Activated T-cell treated with anti-CD3 and anti-CD28 coated beads, Interleukin-2, amount 50 U/mL, for 1 hour (primary cell): Measurements from ENCODE around the gene BFAR.
"Not testable (repeated sequence)": the region's sequence is repeated elsewhere in the genome, so short reads cannot be mapped to it uniquely, and the experiment has no call there.

Experiments used
- DNase-seq: peaks from one replicate; pipeline ENCODE4 v3.0.0-alpha.2; 2020

BFAR gene

GRCh38 chr16:14636179-14636950, 3.6 kb downstream of the BFAR start:
- DNase-seq: not testable (repeated sequence)

- DNase-seq: not testable (repeated sequence)
Observed at GRCh38 chr16:14636951-14637240, 4.1 kb downstream of the BFAR start.

DNA sequence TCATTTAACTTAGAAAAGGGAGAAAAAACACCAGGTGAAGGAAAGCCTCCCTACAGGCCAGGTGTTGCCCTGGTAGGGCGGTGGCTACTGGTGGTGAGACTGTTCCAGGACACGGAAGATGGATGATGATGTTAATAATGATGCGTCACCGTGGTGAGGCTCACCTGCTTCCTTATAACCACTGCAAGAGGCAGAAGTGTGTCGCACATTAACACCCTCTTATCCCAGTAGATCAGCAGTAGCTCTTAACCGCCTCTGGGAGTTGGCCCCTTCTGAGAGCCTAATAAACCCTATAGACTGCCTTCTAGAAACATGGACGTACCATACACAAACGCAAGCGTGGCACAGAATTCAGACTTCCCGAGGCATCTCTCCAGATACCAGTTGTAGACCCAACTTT, 7.8 kb downstream of the BFAR start:
- DNase-seq: no peak

- DNase-seq: no peak
Observed at GRCh38 chr16:14641206-14641605, 8.5 kb downstream of the BFAR start.

- no peak for DNase-seq
Observed at GRCh38 chr16:14641926-14642325, 9.2 kb downstream of the BFAR start.

GRCh38 chr16:14649816-14650215, 17.1 kb downstream of the BFAR start:
- no peak for DNase-seq

DNA sequence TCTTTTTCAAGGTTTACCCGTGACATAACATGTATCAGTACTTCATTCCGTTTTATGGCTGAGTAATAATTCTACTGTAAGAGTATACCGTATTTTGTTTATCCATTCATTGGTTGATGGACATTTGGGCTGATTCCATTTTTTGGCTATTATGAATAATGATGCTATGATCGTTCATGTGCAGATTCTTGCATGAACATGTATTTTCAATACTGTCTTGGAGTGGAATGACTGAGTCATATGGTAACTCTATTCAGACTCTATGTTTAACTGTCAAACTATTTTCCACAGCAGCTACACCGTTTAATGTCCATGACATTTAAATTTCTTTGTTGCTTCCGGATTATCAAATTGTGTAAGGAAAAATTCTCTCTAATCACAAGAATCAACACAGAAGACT, 17.9 kb downstream of the BFAR start:
- DNase-seq: no peak

DNA sequence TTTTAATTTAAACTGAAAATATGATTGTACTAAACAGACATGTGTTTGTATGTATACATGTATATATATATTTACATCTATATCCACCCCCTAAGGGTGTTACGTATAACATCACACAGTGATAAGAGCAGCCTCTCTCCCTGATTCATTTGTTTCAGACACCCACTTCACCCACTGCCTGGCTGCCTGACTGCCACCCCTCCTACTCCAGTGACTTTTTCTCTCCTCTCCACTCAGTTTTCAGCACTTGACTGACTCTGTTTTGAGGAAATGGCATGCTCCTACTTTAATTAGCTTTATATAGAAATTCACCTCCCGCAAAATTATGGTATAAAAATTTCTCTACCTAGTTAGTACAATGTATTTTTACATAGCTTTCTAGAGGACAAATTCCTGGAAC, 20.0 kb downstream of the BFAR start:
- no peak for DNase-seq

DNA sequence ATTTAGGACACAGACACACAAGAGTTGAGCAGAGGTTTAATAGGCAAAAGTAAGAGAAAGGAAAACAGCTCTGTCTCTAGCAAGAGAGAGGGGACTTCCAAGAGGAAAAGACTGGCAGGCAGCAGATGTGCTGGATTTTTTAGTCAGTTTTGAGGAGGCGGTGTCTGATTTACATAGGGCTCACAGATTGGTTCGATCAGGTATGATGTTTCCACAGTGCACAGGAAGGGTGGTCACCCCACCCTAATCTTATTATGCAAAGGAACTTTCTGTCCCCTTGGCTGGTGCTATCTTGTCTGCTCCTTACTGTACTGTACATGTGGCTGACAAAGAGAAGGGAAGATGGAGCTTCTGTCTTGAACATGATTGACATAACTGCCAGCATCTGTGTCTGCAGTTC, 25.3 kb downstream of the BFAR start:
- DNase-seq: no peak

DNA sequence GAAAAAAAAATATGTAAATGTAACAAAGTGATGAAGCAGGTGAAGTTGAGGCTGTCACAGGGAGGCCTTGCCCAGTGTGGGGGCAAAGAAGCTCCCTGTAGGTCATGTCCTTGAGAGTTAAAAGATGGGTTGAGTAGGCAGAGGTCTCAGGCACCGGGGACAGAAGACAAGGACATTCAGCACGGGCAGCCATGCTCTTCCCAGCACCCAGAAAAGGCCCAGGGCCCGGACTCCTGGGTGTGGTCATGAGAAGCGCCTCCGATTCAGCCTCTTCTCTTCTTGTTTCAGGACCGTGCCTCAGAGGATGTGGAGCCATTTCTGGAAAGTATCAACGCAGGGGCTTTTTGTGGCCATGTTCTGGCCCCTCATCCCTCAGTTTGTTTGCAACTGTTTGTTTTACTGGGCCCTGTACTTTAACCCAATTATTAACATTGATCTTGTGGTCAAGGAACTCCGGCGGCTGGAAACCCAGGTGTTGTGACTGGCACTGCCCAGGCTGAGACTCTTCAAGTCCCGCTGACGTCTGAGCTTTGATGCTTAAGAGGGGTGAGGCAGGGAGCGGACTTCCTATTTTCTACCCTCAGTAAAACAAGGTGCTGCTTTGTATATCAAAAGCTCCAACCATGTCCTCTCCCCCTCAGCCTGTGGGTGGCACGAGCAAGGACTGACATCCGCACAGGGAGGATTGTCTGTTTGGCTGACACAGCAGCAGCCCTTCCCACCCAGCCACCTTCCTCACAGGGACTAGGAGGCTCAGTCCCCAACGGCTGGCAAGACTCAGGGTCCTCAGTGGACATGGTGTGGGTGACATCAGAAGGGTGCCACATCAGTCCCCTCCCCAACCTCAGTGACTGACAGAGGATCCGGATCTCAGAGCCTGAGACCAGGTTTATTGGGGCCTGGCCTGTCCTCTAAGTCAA, 34.9 kb downstream of the BFAR start:
- no peak for DNase-seq

DNA sequence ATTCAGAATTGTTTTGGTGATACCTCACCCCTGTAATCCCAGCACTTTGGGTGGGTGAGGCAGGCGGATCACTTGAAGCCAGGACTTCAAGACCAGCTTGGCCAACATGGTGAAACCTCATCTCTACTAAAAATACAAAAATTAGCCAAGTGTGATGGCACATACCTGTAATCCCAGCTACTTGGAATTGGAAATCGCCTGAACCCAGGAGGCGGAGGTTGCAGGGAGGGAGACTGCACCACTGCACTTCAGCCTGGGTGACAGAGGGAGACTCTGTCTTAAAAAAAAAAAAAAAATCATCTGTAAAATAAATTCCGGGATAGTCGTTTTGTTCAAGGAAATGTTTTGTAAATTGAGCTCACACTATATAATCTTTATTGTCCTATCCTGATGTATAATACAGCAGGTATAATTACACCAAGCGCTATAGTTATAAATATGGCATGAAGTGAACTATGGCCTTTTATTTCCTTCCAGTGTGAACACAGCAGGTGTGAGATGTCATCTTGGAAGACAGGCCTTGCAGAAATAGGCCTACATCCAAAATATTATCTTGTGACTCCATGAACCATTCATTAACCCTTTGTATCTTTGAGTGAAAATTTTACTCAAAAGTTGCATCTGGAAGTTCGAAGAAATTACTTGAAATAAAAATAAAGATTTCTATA, 35.9 kb downstream of the BFAR start:
- no peak for DNase-seq

DNA sequence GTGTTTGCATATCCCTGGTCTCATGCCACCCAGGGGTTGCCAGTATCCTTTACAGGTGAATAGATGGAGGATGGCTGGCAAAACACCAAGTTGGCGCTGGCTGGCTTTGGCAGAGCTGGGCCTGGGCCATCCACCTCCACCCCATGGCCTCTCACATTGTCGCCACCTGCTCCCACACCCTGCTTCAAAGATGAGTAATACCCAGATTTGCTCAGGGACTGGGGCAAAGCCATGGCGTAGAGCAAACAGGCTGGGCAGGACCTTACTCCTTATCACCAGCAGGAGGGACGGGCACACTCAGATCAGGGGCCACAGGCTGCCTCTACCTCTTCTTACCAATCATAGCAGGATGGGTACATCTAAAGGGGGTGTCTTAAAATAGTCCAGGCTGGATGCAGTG, 37.0 kb downstream of the BFAR start:
- DNase-seq: no peak

GRCh38 chr16:14672403-14672971, 39.7 kb downstream of the BFAR start:
- no peak for DNase-seq

DNA sequence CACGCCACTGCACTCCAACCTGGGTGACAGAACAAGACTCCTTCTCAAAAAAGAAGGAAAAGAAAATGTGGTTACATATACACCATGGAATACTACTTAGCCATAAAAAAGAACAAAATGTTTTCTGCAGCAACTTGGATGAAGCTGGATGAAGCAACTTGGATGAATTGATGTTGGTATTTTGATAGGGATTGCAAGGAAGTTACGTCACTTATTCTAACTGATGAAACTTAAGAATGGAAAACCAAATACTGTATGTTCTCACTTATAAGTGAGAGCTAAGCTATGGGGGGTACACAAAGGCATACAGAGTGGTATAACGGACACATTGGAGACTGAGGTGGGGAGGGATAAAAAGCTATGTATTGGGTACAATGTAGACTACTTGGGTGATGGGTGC, 43.9 kb downstream of the BFAR start:
- no peak for DNase-seq

DNA sequence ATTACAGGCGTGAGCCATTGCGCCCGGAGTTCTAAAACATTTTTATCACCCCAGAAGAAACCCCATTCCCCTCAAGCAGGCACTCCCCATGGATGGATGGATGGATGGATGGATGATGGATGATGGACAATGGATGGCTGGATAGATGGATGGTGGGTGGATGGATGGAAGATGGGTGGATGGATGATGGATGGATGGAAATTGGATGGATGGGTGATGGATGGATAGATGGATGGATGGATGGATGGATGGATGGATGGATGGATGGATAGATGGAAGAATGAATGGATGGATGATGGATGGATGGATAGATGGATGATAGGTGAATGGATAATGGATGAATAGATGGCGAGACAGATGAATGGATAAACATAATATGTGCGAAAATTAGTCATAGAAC, 44.9 kb downstream of the BFAR start:
- no peak for DNase-seq

- DNase-seq: no peak
Observed at GRCh38 chr16:14678748-14679497, 46.2 kb downstream of the BFAR start.

DNA sequence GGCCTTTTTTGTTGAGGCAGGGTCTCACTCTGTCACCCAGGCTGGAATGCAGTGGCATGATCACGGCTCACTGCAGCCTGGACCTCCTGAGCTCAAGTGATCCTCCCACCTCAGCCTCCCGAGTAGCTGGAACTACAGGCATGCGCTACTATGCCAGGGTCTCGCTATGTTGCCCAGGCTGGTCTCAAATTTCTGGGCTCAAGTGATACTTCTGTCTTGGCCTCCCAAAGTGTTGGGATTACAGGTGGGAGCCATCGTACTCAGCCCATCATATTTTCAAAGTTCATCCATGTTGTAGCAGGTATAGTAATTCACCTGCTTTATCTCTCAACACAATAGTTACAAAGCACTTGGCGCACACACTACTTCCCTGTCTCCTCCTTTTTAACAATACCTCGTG, 47.6 kb downstream of the BFAR start:
- DNase-seq: not testable (repeated sequence)

GRCh38 chr16:14681115-14681514, 48.4 kb downstream of the BFAR start:
- DNase-seq: no peak

DNA sequence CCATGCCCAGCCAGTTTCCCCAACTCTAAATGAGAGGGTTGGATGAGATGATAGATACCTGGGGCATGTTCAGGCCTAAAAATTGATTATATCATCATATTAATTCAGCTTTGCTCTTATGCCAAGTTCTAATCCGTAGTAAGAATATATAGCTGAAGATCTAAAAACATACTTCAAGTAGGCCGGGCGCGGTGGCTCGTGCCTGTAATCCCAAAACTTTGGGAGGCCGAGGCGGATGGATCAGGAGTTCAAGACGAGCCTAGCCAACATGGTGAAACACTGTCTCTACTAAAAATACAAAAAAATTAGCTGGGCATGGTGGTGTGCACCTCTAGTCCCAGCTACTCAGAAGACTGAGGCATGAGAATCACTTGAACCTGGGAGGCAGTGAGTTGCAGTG, 49.4 kb downstream of the BFAR start:
- no peak for DNase-seq

GRCh38 chr16:14685870-14686793, 53.4 kb downstream of the BFAR start:
- DNase-seq: not testable (repeated sequence)

GRCh38 chr16:14694129-14694528, 61.4 kb downstream of the BFAR start, which contains the start of gene PLA2G10:
TSS of gene PLA2G10 (minus strand) at chr16:14694308. CDS start at chr16:14694229, 79 bp downstream.
- not testable (repeated sequence) for DNase-seq
